Measurements from ENCODE around the gene KDELR3.

Gene KDELR3

DNA sequence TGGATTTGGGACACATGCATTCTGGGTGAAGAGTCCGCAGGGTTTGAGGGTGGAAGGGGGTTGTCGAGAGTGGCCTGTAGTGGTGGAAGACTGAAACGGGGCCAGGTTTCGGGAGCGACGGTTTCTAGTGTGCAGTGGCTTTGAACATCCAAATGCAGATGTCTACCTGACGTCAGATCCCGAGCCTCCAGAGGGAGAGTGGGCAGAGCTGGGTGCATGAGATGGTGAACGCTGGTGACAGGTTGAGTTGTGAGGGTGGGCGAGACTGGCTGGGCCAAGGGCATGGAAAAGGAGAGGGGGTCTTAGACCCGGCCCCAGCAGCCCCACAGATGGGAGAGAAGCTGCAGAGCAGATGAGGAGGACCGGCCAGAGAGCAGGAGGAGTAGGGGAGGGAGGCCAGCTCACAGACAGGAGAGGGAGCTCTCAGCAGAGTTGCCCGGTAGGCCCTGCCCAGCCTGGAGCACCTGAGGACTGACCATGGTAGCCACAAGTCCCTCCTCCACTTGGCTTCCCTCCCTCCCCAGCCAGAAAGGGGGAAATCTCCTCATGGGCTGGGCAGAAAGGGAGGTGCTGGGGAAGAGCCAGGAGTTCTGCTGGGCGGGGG is 27.0 kb upstream of the KDELR3 start:
- DNase-seq (ENCODE audit: low read depth): no peak

DNA sequence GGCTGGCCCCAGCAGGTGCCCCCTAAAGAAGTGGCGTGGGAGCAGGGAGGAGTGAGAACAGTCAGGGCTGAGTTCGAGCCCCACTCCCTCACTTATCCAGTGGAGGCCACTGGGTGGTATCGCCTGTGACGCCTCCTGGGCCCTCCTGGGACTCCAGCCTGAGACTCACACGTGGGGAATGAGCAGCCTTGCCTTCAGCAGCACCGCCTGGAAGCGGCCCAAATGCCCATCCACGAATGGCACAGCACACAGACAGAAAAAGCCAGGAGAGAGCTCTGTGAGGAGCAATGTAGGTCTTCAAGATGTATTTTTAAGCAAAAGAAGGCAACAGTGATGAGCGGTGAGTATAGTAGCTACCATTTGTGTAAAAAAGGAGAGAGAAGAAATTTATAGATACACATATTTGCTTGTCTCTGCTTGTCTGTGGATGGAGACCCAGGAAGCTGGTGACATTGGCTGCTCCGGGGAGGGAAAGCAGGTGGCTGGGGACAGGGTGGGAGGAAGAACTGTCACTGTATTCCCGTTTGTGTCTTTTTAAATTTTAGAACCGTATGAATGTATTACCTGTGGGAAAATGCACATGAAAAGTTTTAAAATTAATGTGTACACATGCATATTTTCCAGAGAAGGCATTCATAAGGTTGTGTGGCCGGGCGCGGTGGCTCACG is 26.1 kb upstream of the KDELR3 start:
- DNase-seq (ENCODE audit: low read depth): no peak

- no peak for DNase-seq (ENCODE audit: low read depth)
These were observed 24.8 kb upstream of the KDELR3 start for GRCh38 chr22:38442967-38443627.

DNA sequence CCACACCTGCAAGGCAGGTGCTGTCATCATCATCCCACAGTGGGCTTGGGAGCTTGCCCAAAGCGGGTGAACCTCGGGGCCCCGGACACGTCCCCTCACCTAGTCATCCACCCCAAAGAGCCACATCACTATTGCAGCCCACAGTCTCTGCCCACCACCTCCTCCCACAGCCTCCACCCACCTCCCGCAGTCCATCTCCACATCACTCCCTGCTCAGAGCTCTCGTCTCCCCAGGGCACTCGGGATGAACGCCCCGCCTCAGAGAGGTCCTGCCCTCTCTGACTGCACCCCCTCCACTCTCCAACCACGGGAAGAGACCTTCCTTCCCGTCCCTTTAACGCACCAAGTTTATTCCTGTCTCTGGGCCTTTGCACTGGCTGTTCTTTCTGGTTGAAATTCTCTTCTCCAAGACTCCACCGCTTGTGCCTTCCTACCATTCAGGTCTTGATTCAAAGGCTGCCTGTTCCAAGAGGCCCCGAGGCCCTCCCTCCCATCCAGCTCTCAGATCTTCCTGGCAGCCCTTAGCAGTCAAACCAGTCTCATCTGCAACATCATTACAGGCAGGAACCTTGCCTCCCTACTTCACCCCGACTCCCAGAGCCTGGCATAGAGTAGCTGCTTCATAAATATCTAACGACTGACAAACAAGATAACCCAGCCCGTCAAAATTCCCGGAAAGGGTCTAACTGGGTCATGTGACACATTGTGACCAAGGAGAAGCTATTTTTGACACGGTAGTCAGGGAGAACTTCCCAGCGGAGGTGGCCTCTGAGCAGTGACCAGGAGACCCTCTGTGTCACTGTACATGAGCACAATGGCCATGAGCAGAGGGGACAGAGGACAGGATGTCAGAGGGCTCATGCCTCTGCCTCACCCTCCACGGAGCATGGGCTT is 24.0 kb upstream of the KDELR3 start:
- DNase-seq (ENCODE audit: low read depth): no peak

DNA sequence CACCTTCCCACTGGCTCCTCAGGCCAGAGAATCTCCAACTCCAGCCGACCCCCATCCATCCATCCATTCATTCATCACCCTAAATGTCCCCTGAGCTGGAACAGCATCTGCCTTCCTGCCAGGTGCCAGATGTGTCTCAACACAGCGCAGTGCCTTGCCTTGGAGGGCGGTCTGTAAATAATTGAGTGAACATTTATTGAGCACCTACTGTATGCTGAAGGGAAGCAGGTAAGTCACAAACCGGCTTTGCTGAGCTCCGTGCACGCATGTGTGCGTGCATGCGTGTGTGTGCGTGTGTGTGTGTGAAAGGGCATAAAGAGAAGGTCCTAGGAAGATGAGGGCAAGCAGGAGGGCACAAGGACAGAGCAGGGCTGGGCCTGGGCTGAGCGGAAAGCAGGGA is 23.1 kb upstream of the KDELR3 start:
- DNase-seq (ENCODE audit: low read depth): no peak

GRCh38 chr22:38446018-38446601 is 21.8 kb upstream of the KDELR3 start:
- DNase-seq (ENCODE audit: low read depth): no peak

GRCh38 chr22:38448945-38449745 is 18.8 kb upstream of the KDELR3 start:
- DNase-seq (ENCODE audit: low read depth): no peak

- no peak for DNase-seq (ENCODE audit: low read depth)
These were observed 18.1 kb upstream of the KDELR3 start for GRCh38 chr22:38449776-38450175.

GRCh38 chr22:38450234-38450797 is 17.6 kb upstream of the KDELR3 start:
- no peak for DNase-seq (ENCODE audit: low read depth)

- no peak for DNase-seq (ENCODE audit: low read depth)
These were observed 16.5 kb upstream of the KDELR3 start for GRCh38 chr22:38451404-38451803.

- no peak for DNase-seq (ENCODE audit: low read depth)
These were observed 16.0 kb upstream of the KDELR3 start for GRCh38 chr22:38451864-38452263.

- DNase-seq (ENCODE audit: low read depth): no peak
These were observed 15.4 kb upstream of the KDELR3 start for GRCh38 chr22:38452373-38453065.

DNA sequence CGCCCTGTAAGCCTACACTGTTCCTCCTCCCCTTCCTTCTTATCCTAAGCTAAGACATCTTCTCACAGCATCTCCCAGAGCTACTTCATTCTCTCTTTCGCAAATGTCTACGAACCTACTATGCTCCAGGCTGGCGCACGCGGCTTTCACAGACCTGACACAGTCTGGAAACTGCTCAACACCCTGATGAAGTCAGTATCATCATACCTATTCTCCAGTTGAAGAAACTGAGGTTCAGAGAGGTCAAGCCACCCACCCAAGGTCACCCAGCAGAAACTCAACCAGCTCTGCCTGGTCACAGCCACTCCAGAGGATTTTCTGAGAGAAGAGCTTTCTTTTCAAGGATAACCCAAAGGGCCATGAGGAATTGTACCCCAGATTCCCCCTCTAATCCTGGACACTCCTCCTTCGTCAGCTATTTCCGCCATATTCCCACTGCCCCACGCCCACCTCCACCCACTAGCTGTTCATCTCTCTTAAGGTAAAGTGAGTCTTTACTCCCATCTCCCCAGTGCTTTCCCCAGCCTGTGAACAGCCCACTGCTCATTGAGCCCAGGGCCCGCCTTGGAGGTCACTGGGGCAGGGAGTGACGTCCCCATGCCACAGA is 14.7 kb upstream of the KDELR3 start:
- no peak for DNase-seq (ENCODE audit: low read depth)

DNA sequence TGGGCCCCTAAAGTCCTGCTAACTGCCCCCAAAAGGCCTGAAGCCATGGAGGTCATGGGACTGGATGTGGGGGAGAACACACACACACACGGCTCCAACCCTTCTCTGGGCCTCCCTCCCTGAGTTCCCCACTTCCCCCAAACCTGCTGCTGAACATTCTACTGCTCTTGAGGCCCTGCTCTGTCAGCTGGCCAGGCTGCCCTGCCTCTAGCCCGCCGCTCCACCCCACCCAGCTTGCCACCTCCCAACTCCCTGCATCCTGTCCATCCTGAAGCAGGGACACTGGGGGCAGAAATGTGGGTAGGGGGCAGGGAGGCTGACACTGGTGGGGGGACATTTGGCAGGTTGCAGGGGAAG is 13.9 kb upstream of the KDELR3 start:
- DNase-seq (ENCODE audit: low read depth): no peak

- DNase-seq (ENCODE audit: low read depth): no peak
These were observed 13.4 kb upstream of the KDELR3 start for GRCh38 chr22:38454353-38455075.

GRCh38 chr22:38455076-38455529 is 12.8 kb upstream of the KDELR3 start, which contains the start of gene KCNJ4:
Gene KCNJ4 (minus strand): TSS chr22:38455199. CDS start chr22:38428132, 27,067 bp downstream.
- no peak for DNase-seq (ENCODE audit: low read depth)

DNA sequence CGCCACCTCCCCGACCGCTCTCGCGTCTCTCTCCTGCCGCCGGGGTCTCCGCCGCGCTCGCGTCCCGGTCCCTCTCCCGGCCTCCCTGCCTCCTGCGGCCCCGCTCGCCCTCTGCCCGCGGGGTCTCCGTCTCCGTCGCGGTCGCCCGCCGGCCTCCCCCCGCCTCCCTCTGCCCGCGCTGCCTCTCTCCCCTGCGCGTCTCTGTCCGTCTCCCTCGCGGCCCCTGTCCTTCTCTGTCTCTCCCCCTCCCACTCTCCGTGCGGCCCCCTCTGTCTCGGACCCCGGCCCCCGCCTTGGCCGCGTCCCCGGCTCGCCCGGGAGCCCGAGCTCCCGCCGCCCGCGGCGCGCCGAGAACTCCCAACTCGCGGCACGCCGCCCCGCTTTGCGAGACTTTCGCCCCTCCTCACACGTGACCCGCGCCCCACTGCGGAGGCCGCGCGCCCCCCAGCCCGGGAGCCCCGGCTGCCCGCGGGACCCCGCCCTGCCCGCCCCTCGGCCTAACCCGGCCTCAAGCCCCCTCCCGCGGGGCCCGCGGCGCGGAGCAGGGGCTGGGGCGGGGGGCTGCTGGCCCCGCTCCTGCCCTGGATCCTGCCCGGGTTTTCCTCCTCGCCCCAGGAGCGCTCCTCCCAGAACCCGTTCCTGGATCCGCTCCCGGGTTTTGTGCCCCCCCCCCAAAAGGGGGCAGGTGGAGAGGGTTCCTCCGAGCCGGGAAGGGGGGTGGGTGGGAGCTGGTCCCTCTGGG is 12.2 kb upstream of the KDELR3 start:
- no peak for DNase-seq (ENCODE audit: low read depth)

GRCh38 chr22:38456272-38456835 is 11.5 kb upstream of the KDELR3 start:
- DNase-seq (ENCODE audit: low read depth): no peak

Measured in activated T-cell treated with anti-CD3 and anti-CD28 coated beads for 1 hour (primary cell).